HCT116 (cell line): ENCODE measurements around the gene KCTD18. TPM values are rescaled to one million over a fixed set of nuclear protein-coding genes. Genes with fewer than 3 reads are reported as not detected.

Source experiments
- ATAC-seq: fragments of 200-7000 bp; cut with Tn5 transposase; 2 replicates; pipeline ENCODE4 v1.9.1; 2020; ENCODE audit warnings: mild to moderate bottlenecking, moderate library complexity
- BruUV-seq: library from RNA; stranded (reverse); fragments of 400-500 nt; replicated peaks from 2 replicates; lab custom pipeline; 2021; lab: Mats Ljungman, UMichigan
- CTCF ChIA-PET: fragments of 300-600 bp; sonication (Branson Sonifier 250); formaldehyde crosslinking; loops from one replicate; lab custom pipeline; 2021; ENCODE audit warnings: antibody characterized with exemption; lab: Charles Lee
- POLR2A ChIA-PET: fragments of 300-600, 350-600 bp; sonication (Branson Sonifier 250); formaldehyde crosslinking; loops from one replicate; lab custom pipeline; 2021; ENCODE audit warnings: antibody characterized with exemption; lab: Charles Lee
- RAD21 ChIA-PET, 2 experiments: fragments of 300-600 bp; sonication (Branson Sonifier 250); formaldehyde crosslinking; loops; one replicate each; lab custom pipeline; 2023; ENCODE audit warnings: low total read pairs in 2 of 2; ENCODE audit not compliant: uncharacterized antibody in 2 of 2, unreplicated experiment in 2 of 2, low non-redundant PET in 1 of 2; lab: Charles Lee
- DNase-seq: peaks from one replicate; pipeline ENCODE4 v3.0.0-alpha.2; 2010; ENCODE audit warnings: low read depth, low spot score
- H2AFZ ChIP-seq: fragments of 200-600 bp; shearing (Covaris generic), sonication (generic); 2 replicates; pipeline ENCODE4 v1.6.1; 2017; ENCODE audit warnings: low read depth, mixed run types, mixed read lengths, antibody characterized with exemption, low read length; ENCODE audit not compliant: poor library complexity, severe bottlenecking
- H3K27ac ChIP-seq: 2 replicates; pipeline ENCODE4 v1.5.1; 2012; ENCODE audit warnings: low read depth, low read length
- H3K27me3 ChIP-seq: fragments of 200-600 bp; sonication (generic); 2 replicates; pipeline ENCODE4 v1.6.1; 2016; ENCODE audit warnings: mixed run types, low read length, mixed read lengths; ENCODE audit not compliant: insufficient read depth
- H3K36me3 ChIP-seq, 2 experiments: fragments of 200-500 bp in 1 of 2; fragments of 200-600 bp in 1 of 2; sonication (Bioruptor generic) in 1 of 2; sonication (generic) in 1 of 2; 2 replicates each; pipeline versions ENCODE4 v1.5.1 to v1.6.1; 2014 to 2016; ENCODE audit warnings: low read length in 2 of 2, inconsistent platforms in 1 of 2, mixed read lengths in 1 of 2, mixed run types in 1 of 2; ENCODE audit not compliant: insufficient read depth in 2 of 2, control insufficient read depth in 1 of 2
- H3K4me1 ChIP-seq, 2 experiments: fragments of 200-600 bp in 1 of 2; sonication (generic) in 1 of 2; 2 replicates each; pipeline versions ENCODE4 v1.5.1 to v1.6.1; 2012 to 2017; ENCODE audit warnings: low read length in 2 of 2, inconsistent platforms in 1 of 2, mild to moderate bottlenecking in 1 of 2, mixed read lengths in 1 of 2, mixed run types in 1 of 2, moderate library complexity in 1 of 2; ENCODE audit not compliant: insufficient read depth in 2 of 2, control insufficient read depth in 1 of 2
- H3K4me2 ChIP-seq: fragments of 200-600 bp; sonication (generic); 2 replicates; pipeline ENCODE4 v1.6.1; 2017; ENCODE audit warnings: mixed run types, low read length, mixed read lengths
- H3K4me3 ChIP-seq, 2 experiments: fragments of 200-600 bp in 1 of 2; sonication (generic) in 1 of 2; replicated peaks in 1 of 2; 2 replicates each; pipeline ENCODE4 v1.5.1; 2011 to 2016; ENCODE audit warnings: low read length in 2 of 2, control low read depth in 1 of 2, low read depth in 1 of 2, mild to moderate bottlenecking in 1 of 2, mixed read lengths in 1 of 2, mixed run types in 1 of 2
- H3K79me2 ChIP-seq: fragments of 200-600 bp; sonication (generic); 2 replicates; pipeline ENCODE4 v1.6.1; 2017; ENCODE audit warnings: mild to moderate bottlenecking, mixed run types, low read length, moderate library complexity, mixed read lengths; ENCODE audit not compliant: insufficient read depth
- H3K9ac ChIP-seq: fragments of 200-600 bp; sonication (generic); 2 replicates; pipeline ENCODE4 v1.6.1; 2016; ENCODE audit warnings: low read length, mixed read lengths
- H3K9me2 ChIP-seq: fragments of 200-600 bp; sonication (generic), shearing (Covaris generic); 2 replicates; pipeline ENCODE4 v1.6.1; 2017; ENCODE audit warnings: mixed run types, mild to moderate bottlenecking, moderate library complexity; ENCODE audit not compliant: insufficient read depth
- H3K9me3 ChIP-seq, 2 experiments: fragments of 200-500 bp in 1 of 2; fragments of 200-600 bp in 1 of 2; sonication (Bioruptor generic) in 1 of 2; sonication (generic) in 1 of 2; 2 replicates each; pipeline ENCODE4 v1.6.1; 2014 to 2017; ENCODE audit warnings: low read length in 2 of 2, mixed read lengths in 2 of 2, inconsistent platforms in 1 of 2, low read depth in 1 of 2, mild to moderate bottlenecking in 1 of 2, mixed run types in 1 of 2, moderate library complexity in 1 of 2; ENCODE audit not compliant: control insufficient read depth in 1 of 2, insufficient read depth in 1 of 2
- H4K20me1 ChIP-seq: fragments of 200-600 bp; sonication (generic), shearing (Covaris generic); 2 replicates; pipeline ENCODE4 v1.6.1; 2017; ENCODE audit warnings: mixed run types, mild to moderate bottlenecking, moderate library complexity; ENCODE audit not compliant: insufficient read depth
- CEBPB ChIP-seq: IDR thresholded peaks from 2 replicates; pipeline ENCODE4 v1.6.1; 2012; ENCODE audit warnings: low read depth
- CTCF ChIP-seq, 3 experiments: fragments of 200-600 bp in 1 of 3; sonication (generic) in 1 of 3; IDR thresholded peaks in 2 of 3; conservative IDR thresholded peaks in 1 of 3; 2 replicates each; pipeline ENCODE4 v1.5.1; 2012 to 2017; ENCODE audit warnings: low read depth in 2 of 3, low read length in 2 of 3, antibody characterized with exemption in 1 of 3, borderline replicate concordance in 1 of 3, control low read depth in 1 of 3, mild to moderate bottlenecking in 1 of 3, mixed read lengths in 1 of 3, mixed run types in 1 of 3, moderate library complexity in 1 of 3; ENCODE audit not compliant: insufficient read depth in 1 of 3
- EGR1 ChIP-seq: IDR thresholded peaks from 2 replicates; pipeline ENCODE4 v1.6.1; 2012; ENCODE audit warnings: low read depth
- ELF1 ChIP-seq: IDR thresholded peaks from 2 replicates; pipeline ENCODE4 v1.6.1; 2012; ENCODE audit warnings: low read depth, borderline replicate concordance
- EZH2 ChIP-seq: fragments of 200-600 bp; sonication (generic); IDR thresholded peaks from 2 replicates; pipeline ENCODE4 v1.6.1; 2017; ENCODE audit warnings: antibody characterized with exemption, mixed run types
- FOSL1 ChIP-seq: IDR thresholded peaks from 2 replicates; pipeline ENCODE4 v1.6.1; 2012; ENCODE audit warnings: low read depth
- JUND ChIP-seq: IDR thresholded peaks from 2 replicates; pipeline ENCODE4 v1.6.1; 2012
- MAX ChIP-seq: IDR thresholded peaks from 2 replicates; pipeline ENCODE4 v1.6.1; 2012
- POLR2A ChIP-seq: IDR thresholded peaks from 2 replicates; pipeline ENCODE4 v1.7.0; 2011; ENCODE audit warnings: borderline replicate concordance; ENCODE audit not compliant: insufficient read depth, insufficient read length; ENCODE audit errors: extremely low read depth
- POLR2AphosphoS5 ChIP-seq: IDR thresholded peaks from 2 replicates; pipeline ENCODE4 v1.6.1; 2011; ENCODE audit warnings: mild to moderate bottlenecking, low read depth, low read length, moderate library complexity
- RAD21 ChIP-seq: IDR thresholded peaks from 2 replicates; pipeline ENCODE4 v1.6.1; 2012; ENCODE audit warnings: low read depth, mild to moderate bottlenecking
- REST ChIP-seq: IDR thresholded peaks from 2 replicates; pipeline ENCODE4 v1.6.1; 2012; ENCODE audit warnings: low read depth
- SP1 ChIP-seq: IDR thresholded peaks from 2 replicates; pipeline ENCODE4 v1.6.1; 2012; ENCODE audit warnings: low read depth
- TCF7L2 ChIP-seq: IDR thresholded peaks from 2 replicates; pipeline ENCODE4 v1.7.0; 2011; ENCODE audit warnings: borderline replicate concordance, inconsistent platforms; ENCODE audit not compliant: insufficient read depth, insufficient read length; ENCODE audit errors: extremely low read depth
- ZBTB33 ChIP-seq: IDR thresholded peaks from 2 replicates; pipeline ENCODE4 v1.6.1; 2011; ENCODE audit warnings: mild to moderate bottlenecking, low read length, moderate library complexity; ENCODE audit not compliant: insufficient replicate concordance; ENCODE audit errors: extremely low read depth
- ZNF274 ChIP-seq: fragments of 200-500 bp; sonication (Bioruptor generic); IDR thresholded peaks from 2 replicates; pipeline ENCODE4 v1.6.1; 2014; ENCODE audit warnings: mild to moderate bottlenecking, low read depth, low read length, inconsistent platforms
- intact Hi-C: fragments of 100-400 bp; cut with micrococcal nuclease; formaldehyde crosslinking; loops from 2 replicates; pipeline ENCODE4 v1.10.0; 2022
- total RNA-seq: library from RNA; stranded (reverse); gene quantifications from one replicate; pipeline ENCODE4 v1.2.1, GENCODE V29; 2021; ENCODE audit not compliant: unreplicated experiment
- TF ChIP-seq, protein P1 (sequence below): IDR thresholded peaks from 2 replicates; pipeline ENCODE4 v1.6.1; 2012

KCTD18 gene
- total RNA-seq, 1 experiment from 2014 or later: 12.8 TPM

DNA sequence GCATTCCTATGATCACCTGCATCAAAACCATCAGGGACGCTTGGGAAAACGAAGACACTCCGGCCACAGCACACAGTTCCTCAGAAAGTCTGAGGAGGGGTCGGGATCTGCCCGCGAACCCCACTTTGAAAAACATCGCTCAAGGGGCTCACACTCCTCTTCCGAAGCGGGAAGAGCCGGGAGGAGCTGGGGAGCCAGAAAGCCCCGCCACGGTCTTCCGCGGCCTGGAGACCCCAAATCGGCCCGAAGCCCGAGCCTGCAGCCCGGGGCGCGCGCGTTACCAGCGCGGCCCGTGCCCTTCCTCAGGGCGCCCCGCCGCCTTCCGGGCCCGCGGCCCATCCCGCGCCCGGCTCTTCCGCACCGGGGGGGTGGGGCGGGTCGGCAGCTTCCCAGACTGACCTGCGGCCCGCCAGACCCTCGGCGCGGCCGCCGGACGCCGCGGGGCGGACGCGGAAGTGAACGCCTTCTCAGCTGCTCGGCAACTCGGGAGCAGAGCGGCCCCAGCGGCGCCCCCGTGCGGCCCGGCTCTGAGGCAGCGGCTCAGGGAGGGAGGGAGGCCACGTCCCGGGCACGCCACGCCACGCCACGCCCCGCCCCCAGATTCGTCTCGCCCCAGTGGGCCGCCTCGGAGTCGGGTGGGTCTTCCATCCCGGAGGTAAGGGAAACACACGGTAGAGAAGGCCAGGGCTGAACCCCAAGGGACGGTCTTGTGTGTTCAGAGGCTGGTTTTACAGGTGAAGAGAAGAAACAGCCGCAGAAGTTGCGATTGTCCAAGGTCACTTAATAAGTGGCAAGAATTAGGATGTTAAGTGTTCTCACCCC lies at the start of gene KCTD18 (continued):
- peak; percentile 52 to 84 (median 66) for TF ChIP-seq CTCF (IDR thresholded peaks at IDR 0.05 in 2 of 3, conservative IDR thresholded peaks at IDR 0.05 in 1 of 3; ENCODE audit: borderline replicate concordance in 1 of 3, insufficient read depth in 1 of 3, low read depth in 2 of 3, low read length in 2 of 3)
- peak; percentile 79 for TF ChIP-seq MAX
- no peak for TF ChIP-seq CEBPB
- TF ChIP-seq ZNF274: no peak
- TF ChIP-seq POLR2A: no peak
- peak; percentile 24; the same call in 1 of the 2 replicates for TF ChIP-seq SP1

- ChIA-PET CTCF (no interaction called here), RAD21 (no interaction called here), POLR2A (no interaction called here)
- Histone ChIP-seq H3K9me3 (no peaks in the 10 kb centered on the region; a peak in 1 of 4 replicates), H4K20me1 (no peaks in the 10 kb centered on the region), H2AFZ (no peak overlapping the region), H3K9me2 (no peaks in the 10 kb centered on the region), H3K4me3 (no peak overlapping the region), H3K4me2 (no peak overlapping the region), H3K4me1 (no peaks in the 10 kb centered on the region), H3K36me3 (peaks cover 9 to 43% of the 10 kb centered on the region in 2 experiments; a peak in 3 of 4 replicates), H3K79me2 (no peaks in the 10 kb centered on the region), H3K9ac (no peak overlapping the region), H3K27me3 (no peaks in the 10 kb centered on the region), H3K27ac (no peak overlapping the region)
- BruUV-seq: no TSS peak
- ATAC-seq (no peak), DNase-seq (no peak)
- intact Hi-C loops: no loop called here
- TF ChIP-seq, protein P1, sequence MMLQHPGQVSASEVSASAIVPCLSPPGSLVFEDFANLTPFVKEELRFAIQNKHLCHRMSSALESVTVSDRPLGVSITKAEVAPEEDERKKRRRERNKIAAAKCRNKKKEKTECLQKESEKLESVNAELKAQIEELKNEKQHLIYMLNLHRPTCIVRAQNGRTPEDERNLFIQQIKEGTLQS: no peak
- TF ChIP-seq POLR2AphosphoS5 (no peak), RAD21 (no peak), REST (no peak), TCF7L2 (no peak), EGR1 (no peak), ZBTB33 (no peak), SP1 (no peak), EZH2 (no peak), ELF1 (no peak), FOSL1 (no peak), JUND (no peak), CEBPB (no peak)
Observed at GRCh38 chr2:200540793-200541192, 30.9 kb upstream of the KCTD18 start.
